Cerebellar nuclear complex (tissue), 1 donor: ENCODE measurements around the gene OR13C4.
"Not testable (repeated sequence)": the region's sequence is repeated elsewhere in the genome, so short reads cannot be mapped to it uniquely, and the experiment has no call there.

Experiments used
- DNase-seq, 2 experiments: peaks; one replicate each; lab custom pipeline; 2025; lab: John Stamatoyannopoulos, UW

The OR13C4 gene

DNA sequence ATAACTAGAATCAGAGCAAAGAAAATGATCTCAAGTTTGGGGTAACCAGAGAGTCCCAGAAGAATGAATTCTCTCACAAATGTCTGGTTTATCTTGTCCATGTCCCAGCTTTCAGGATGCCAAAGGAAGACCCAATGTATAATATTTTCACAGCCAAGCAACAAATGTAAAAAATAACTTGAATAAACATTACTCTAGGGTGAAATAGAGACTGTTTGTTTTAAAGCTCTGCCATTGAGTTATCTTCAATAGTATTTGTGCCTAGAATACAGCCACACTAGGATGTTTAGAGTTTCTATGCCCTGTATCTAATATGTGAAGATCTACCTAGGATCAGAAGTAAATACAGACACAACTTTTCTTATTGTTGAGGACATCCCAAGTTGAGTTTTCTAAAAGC, at the start of gene OR13C4:
OR13C4 (minus strand) TSS at position 101 of the 400 bp plus-strand sequence; CDS start at position 101, 0 bp downstream.
- no peak for DNase-seq

- no peak for DNase-seq
Measured at GRCh38 chr9:104575456-104575855, 48.4 kb upstream of the OR13C4 start.

DNA sequence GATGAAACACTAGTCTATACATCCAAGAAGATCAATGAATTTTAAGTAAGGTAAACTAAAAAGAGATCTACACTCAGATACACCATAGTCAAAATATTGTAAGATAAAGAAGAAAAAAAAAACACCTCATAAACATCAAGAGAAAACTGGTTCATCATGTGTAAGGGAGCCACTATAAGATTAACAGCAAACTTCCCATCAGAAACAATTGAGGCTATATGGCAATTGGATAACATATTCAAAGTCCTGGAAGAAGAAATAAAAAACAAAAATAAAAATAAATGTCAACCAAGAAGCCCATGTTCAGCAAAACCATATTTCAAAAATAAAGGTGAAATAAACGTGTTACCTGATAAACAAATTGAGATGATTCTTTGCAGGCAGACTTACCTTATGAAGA, 45.6 kb upstream of the OR13C4 start:
- DNase-seq: no peak

- DNase-seq: no peak
Measured at GRCh38 chr9:104568868-104569267, 41.9 kb upstream of the OR13C4 start, which contains the start of gene OR13C8. Gene OR13C8 (plus strand): TSS chr9:104569168. CDS start chr9:104569168, 0 bp downstream.

GRCh38 chr9:104564358-104564757, 37.3 kb upstream of the OR13C4 start:
- no peak for DNase-seq

- DNase-seq: no peak
Measured at GRCh38 chr9:104556830-104557634, 30.0 kb upstream of the OR13C4 start.

GRCh38 chr9:104555521-104555920, 28.5 kb upstream of the OR13C4 start:
- no peak for DNase-seq

GRCh38 chr9:104553261-104553660, 26.3 kb upstream of the OR13C4 start:
- no peak for DNase-seq

- no peak for DNase-seq
Measured at GRCh38 chr9:104544644-104545043, 17.6 kb upstream of the OR13C4 start.

GRCh38 chr9:104539275-104539674, 12.3 kb upstream of the OR13C4 start:
- DNase-seq: no peak

DNA sequence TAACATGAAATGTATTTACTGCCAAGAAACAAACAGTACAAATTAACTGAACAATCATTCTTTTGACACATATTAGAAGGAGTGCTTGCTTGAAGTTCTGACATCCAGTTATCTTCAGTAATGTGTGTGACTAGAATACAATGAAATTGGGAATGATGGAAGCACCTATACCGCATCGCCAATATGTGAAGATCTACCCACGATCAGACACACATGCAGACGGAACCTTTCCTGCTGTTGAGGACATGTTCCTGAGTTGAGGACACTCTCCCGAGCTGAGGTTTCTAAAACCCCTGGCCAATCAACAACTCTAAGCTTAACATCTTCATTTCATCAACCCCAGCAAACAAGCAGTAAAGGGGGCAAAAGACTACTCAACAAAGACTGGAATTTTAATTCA, 9.7 kb upstream of the OR13C4 start, which contains the start of gene OR13C3:
OR13C3 (minus strand) TSS at position 101 of the 400 bp plus-strand sequence. CDS start 133 bp downstream, outside the sequence.
- DNase-seq: no peak

- not testable (repeated sequence) for DNase-seq
Measured at GRCh38 chr9:104520241-104520640, 6.8 kb downstream of the OR13C4 start.

DNA sequence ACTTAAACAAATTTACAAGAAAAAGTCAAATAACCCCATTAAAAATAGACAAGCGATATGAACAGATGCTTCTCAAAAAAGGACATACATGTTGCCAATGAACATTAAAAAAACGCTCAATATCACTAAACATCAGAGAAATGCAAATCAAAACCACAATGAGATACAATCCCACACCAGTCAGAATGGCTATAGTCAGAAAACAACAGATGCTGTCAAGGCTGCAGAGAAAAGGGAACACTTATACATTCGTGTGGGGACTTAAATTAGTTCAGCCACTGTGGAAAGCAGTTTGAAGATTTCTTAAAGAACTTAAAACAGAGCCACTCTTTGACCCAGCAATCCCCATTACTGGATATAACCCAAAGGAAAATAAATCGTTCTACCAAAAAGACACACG, 12.1 kb downstream of the OR13C4 start:
- DNase-seq: no peak

- no peak for DNase-seq
Measured at GRCh38 chr9:104506565-104506964, 20.4 kb downstream of the OR13C4 start.

DNA sequence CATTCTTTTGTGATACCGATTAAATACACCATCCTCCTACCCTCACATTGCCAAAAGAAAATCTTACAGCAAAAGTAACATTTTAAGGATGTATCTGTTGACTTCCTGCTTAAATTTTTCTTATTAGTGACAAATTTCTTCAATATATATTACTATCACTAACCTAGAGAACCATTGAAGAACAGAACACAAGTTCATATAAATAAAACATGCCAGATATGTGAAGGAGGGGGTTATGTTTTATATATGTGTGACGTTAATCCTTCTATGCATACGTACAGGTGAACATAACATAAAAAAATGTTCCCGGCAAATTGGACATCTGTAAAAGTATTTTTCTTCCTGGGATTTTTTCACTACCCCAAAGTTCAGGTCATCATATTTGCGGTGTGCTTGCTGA, 23.0 kb downstream of the OR13C4 start, which contains the start of gene OR13F1:
OR13F1 (plus strand) TSS at position 301 of the 400 bp plus-strand sequence; CDS start at position 301, 0 bp downstream.
- no peak for DNase-seq

DNA sequence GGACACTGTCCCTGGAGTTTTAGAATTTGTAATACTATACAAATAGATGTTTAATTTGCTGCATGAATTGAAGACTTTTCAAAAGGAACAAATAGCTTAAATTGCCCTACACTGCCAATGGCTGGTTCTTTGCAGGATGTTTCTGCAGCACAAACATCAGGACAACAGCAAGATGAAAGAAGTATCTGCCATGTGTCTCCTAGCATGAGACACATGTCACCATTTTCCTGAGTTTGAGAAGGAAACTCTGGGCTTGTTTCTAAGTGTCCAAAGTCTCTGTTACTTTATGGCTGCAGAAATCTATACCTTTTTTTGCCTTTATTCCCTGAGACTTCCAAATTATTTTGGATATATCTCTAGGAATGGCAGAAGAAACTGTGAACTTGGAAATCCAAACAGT, 23.6 kb downstream of the OR13C4 start:
- no peak for DNase-seq

- no peak for DNase-seq
Measured at GRCh38 chr9:104494808-104495207, 32.2 kb downstream of the OR13C4 start.

- no peak for DNase-seq
Measured at GRCh38 chr9:104485014-104485413, 42.0 kb downstream of the OR13C4 start.

GRCh38 chr9:104482921-104483570, 44.0 kb downstream of the OR13C4 start:
- no peak for DNase-seq
